Vagina (tissue), 2 donors: ENCODE data around the gene ZNF763. TPM values are rescaled to one million over a fixed set of nuclear protein-coding genes. Genes with fewer than 3 reads are reported as not detected.
A peak's percentile ranks its signal among the peaks of the same experiment; 100 is the strongest.
"Not testable (repeated sequence)": the region's sequence is repeated elsewhere in the genome, so short reads cannot be mapped to it uniquely, and the experiment has no call there.

ENCODE experiments used
- DNase-seq, 2 donors: peaks; one replicate each; pipeline ENCODE4 v3.0.0-alpha.2; 2017; ENCODE audit errors: extremely low spot score in 2 of 2
- H3K27ac ChIP-seq: fragments of 200-600 bp; sonication (generic); one replicate; pipeline ENCODE4 v1.5.1; 2019
- H3K27me3 ChIP-seq: fragments of 200-600 bp; sonication (generic); one replicate; pipeline ENCODE4 v1.5.1; 2019
- H3K36me3 ChIP-seq, 2 donors: fragments of 200-600 bp; sonication (generic); one replicate each; pipeline ENCODE4 v1.5.1; 2017 to 2019
- H3K4me1 ChIP-seq: fragments of 200-600 bp; sonication (generic); one replicate; pipeline ENCODE4 v1.5.1; 2019
- H3K4me3 ChIP-seq, 2 donors: fragments of 200-600 bp; sonication (generic); 1 replicate in 1 of 2; 2 replicates in 1 of 2; pipeline ENCODE4 v1.5.1; 2016 to 2019
- H3K9me3 ChIP-seq: fragments of 200-600 bp; sonication (generic); one replicate; pipeline ENCODE4 v1.5.1; 2019
- POLR2A ChIP-seq, 2 donors: fragments of 450-650 bp; IDR thresholded peaks; one replicate each; pipeline ENCODE4 v1.6.1; 2017; ENCODE audit warnings: antibody characterized with exemption in 2 of 2, mild to moderate bottlenecking in 2 of 2, moderate library complexity in 2 of 2
- POLR2AphosphoS5 ChIP-seq, 2 donors: sonication (generic); formaldehyde crosslinking; IDR thresholded peaks; one replicate each; pipeline ENCODE4 v1.9.0; 2017; ENCODE audit warnings: antibody characterized with exemption in 2 of 2, mild to moderate bottlenecking in 2 of 2, low read depth in 1 of 2; ENCODE audit not compliant: insufficient read depth in 1 of 2
- intact Hi-C: fragments of 100-400 bp; cut with DNase I; formaldehyde crosslinking; loops from one replicate; pipeline ENCODE4 v1.15.1; 2023
- total RNA-seq: library from RNA; depleted of rRNA; stranded (reverse); fragments of >200 nt; gene quantifications from one replicate; pipeline ENCODE4 v1.2.3, GENCODE V29; 2016
- TF ChIP-seq, protein P1 (sequence below), 3 experiments: fragments of 450-650 bp in 2 of 3; fragments of 200-600 bp in 1 of 3; sonication (generic) in 1 of 3; IDR thresholded peaks; one replicate each; pipeline ENCODE4 v1.5.1; 2017 to 2019; ENCODE audit warnings: antibody characterized with exemption in 3 of 3, mild to moderate bottlenecking in 2 of 3, moderate library complexity in 2 of 3

ZNF763 gene
- total RNA-seq: 2.9 TPM

GRCh38 chr19:11964858-11965645, at the start of gene ZNF763:
TSS of gene ZNF763 (plus strand) at chr19:11965040. CDS start at chr19:11965209, 169 bp downstream.
- no peaks in the 10 kb centered on the region for H3K9me3 ChIP-seq
- H3K27ac ChIP-seq: peak within 1 kb of the TSS; percentile 97
- H3K36me3 ChIP-seq: no peaks in the 10 kb centered on the region
- H3K27me3 ChIP-seq: no peaks in the 10 kb centered on the region
- H3K4me1 ChIP-seq: peaks cover 23% of the 10 kb centered on the region
- DNase-seq: peak in 1 of 2 donors; percentile 92
- TF ChIP-seq POLR2AphosphoS5 (IDR thresholded peaks at IDR 0.05; ENCODE audit: insufficient read depth in 1 of 2, low read depth in 1 of 2): peak; percentile 89 to 92
- TF ChIP-seq, protein P1, sequence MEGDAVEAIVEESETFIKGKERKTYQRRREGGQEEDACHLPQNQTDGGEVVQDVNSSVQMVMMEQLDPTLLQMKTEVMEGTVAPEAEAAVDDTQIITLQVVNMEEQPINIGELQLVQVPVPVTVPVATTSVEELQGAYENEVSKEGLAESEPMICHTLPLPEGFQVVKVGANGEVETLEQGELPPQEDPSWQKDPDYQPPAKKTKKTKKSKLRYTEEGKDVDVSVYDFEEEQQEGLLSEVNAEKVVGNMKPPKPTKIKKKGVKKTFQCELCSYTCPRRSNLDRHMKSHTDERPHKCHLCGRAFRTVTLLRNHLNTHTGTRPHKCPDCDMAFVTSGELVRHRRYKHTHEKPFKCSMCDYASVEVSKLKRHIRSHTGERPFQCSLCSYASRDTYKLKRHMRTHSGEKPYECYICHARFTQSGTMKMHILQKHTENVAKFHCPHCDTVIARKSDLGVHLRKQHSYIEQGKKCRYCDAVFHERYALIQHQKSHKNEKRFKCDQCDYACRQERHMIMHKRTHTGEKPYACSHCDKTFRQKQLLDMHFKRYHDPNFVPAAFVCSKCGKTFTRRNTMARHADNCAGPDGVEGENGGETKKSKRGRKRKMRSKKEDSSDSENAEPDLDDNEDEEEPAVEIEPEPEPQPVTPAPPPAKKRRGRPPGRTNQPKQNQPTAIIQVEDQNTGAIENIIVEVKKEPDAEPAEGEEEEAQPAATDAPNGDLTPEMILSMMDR (IDR thresholded peaks at IDR 0.05): peak in 1 of 3 experiments; percentile 15
- no peak for TF ChIP-seq POLR2A (IDR thresholded peaks at IDR 0.05)
- peak within 1 kb of the TSS; percentile 69 to 85 for H3K4me3 ChIP-seq
- intact Hi-C loops: loop anchor here (10.0 kb wide), 1 partner anchor 170 kb away; no protein-coding TSS in a partner anchor

DNA sequence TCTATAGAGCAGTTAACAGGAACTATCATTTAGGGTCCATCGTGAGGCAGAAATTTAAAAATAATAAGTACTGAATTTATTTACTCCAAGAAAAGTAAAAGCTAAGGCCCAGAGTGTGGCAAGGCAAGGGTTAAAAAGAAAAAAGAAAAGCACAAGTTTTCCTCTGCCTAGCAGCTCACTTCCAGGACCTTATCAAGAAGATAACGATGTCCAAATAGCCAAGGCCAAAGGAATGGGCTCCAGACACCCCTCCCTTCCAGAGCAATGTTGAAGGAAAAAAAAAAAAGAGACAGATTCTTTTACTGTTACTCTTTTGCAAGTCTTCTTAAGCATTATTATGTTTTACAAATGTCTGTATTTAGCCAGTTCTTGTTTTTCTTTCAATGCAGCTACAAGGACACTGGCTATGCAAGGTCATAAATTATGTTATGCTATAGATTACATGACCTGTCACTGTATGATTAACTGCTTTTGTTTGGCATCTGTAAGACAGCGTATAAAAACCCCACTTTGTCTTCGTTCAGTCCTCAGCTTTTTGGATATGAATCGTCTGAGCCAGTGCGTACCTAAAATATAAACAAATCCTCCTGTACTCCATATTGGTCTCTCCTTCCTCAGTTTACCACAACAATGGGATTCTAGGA, 42.9 kb upstream of the ZNF763 start:
- Histone ChIP-seq H3K27ac (no peak overlapping the region), H3K36me3 (no peaks in the 10 kb centered on the region), H3K4me1 (peaks cover 32% of the 10 kb centered on the region), H3K4me3 (no peak overlapping the region), H3K9me3 (no peaks in the 10 kb centered on the region), H3K27me3 (no peaks in the 10 kb centered on the region)
- no peak for DNase-seq
- intact Hi-C loops: no loop called here
- TF ChIP-seq, protein P1 (IDR thresholded peaks at IDR 0.05): no peak
- TF ChIP-seq POLR2A (IDR thresholded peaks at IDR 0.05) (no peak), POLR2AphosphoS5 (IDR thresholded peaks at IDR 0.05; ENCODE audit: insufficient read depth in 1 of 2, low read depth in 1 of 2) (peak in 1 of 2 donors; percentile 51)

GRCh38 chr19:11924886-11925650, 39.8 kb upstream of the ZNF763 start, which contains the start of gene ZNF700:
TSS of gene ZNF700 (plus strand) at chr19:11925107. CDS start at chr19:11925211, 104 bp downstream.
- peaks cover 33% of the 10 kb centered on the region for H3K4me1 ChIP-seq
- peak within 1 kb of the TSS; percentile 80 to 86 for H3K4me3 ChIP-seq
- H3K36me3 ChIP-seq: no peaks in the 10 kb centered on the region
- peak within 1 kb of the TSS; percentile 86 for H3K27ac ChIP-seq
- DNase-seq: peak; percentile 94 to 97
- TF ChIP-seq, protein P1 (IDR thresholded peaks at IDR 0.05): peak in 1 of 3 experiments; percentile 38
- peak; percentile 87 to 91 for TF ChIP-seq POLR2AphosphoS5 (IDR thresholded peaks at IDR 0.05; ENCODE audit: insufficient read depth in 1 of 2, low read depth in 1 of 2)
- TF ChIP-seq POLR2A (IDR thresholded peaks at IDR 0.05): no peak
- H3K9me3 ChIP-seq: no peaks in the 10 kb centered on the region
- H3K27me3 ChIP-seq: no peaks in the 10 kb centered on the region
- intact Hi-C loops: loop anchor here (5.0 kb wide), 1 partner anchor 62 kb away; no protein-coding TSS in a partner anchor

DNA sequence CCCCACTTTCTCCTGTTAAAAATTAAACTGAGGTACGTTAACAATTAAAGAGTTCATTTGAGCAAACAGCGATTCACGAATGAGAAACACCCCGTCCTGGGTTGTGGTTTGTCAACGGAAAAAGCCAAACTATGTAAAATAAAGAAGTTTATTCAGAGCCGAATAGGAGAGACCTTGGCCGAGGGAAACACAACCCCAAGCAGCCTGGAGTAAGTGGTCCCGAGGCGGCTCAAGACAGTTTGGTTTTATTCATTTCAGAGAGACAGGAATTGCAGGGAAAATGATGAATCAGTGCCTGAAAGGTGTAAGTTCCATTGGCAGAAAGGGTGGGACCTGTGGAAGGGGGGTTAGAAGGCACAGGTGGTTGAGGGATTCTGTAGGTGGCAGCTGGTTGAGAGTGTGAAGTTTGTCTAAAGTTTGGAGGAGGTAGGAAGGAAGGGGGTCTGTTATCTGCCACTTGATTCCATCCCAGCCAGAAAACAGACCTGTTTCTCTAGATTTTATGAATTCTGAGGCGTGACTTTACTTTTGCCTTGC, 39.1 kb upstream of the ZNF763 start:
- H3K9me3 ChIP-seq, H3K36me3 ChIP-seq, H3K27me3 ChIP-seq, DNase-seq: not testable (repeated sequence)
- peak overlapping the region; percentile 86 for H3K27ac ChIP-seq
- H3K4me3 ChIP-seq: peak overlapping the region; percentile 80 to 86
- intact Hi-C loops: loop anchor here (5.0 kb wide), 1 partner anchor 62 kb away; no protein-coding TSS in a partner anchor
- peaks cover 33% of the 10 kb centered on the region for H3K4me1 ChIP-seq

GRCh38 chr19:11927227-11927626, 37.6 kb upstream of the ZNF763 start:
- TF ChIP-seq POLR2A (IDR thresholded peaks at IDR 0.05): no peak
- TF ChIP-seq POLR2AphosphoS5 (IDR thresholded peaks at IDR 0.05; ENCODE audit: insufficient read depth in 1 of 2, low read depth in 1 of 2): no peak
- TF ChIP-seq, protein P1 (IDR thresholded peaks at IDR 0.05): no peak
- Histone ChIP-seq H3K4me1 (peaks cover 33% of the 10 kb centered on the region), H3K9me3 (no peaks in the 10 kb centered on the region), H3K27ac (no peak overlapping the region), H3K4me3 (no peak overlapping the region), H3K36me3 (peaks cover 0 to 4% of the 10 kb centered on the region in 2 donors), H3K27me3 (no peaks in the 10 kb centered on the region)
- no peak for DNase-seq
- intact Hi-C loops: loop anchor here (5.0 kb wide), 1 partner anchor 60 kb away; no protein-coding TSS in a partner anchor
